Keratinocyte (primary cell): ENCODE data around the gene GPR65. TPM values are rescaled to one million over a fixed set of nuclear protein-coding genes. Genes with fewer than 3 reads are reported as not detected.
"Not testable (repeated sequence)": the region's sequence is repeated elsewhere in the genome, so short reads cannot be mapped to it uniquely, and the experiment has no call there.

Experiments
- DNase-seq: peaks from one replicate; pipeline ENCODE4 v3.0.0-alpha.2; 2011; ENCODE audit warnings: low read depth, missing footprints, low spot score
- FAIRE-seq: peaks from 2 replicates; lab custom pipeline; 2011; peaks lifted over from hg19 to GRCh38; lab: Jason Lieb, UNC
- H2AFZ ChIP-seq: 2 replicates; pipeline ENCODE4 v1.6.0; 2012; ENCODE audit warnings: low read length, control low read depth, inconsistent platforms; ENCODE audit not compliant: control insufficient read depth
- H3K27ac ChIP-seq: 2 replicates; pipeline ENCODE4 v1.5.1; 2011; ENCODE audit warnings: low read length; ENCODE audit not compliant: control insufficient read depth, insufficient read depth
- H3K27me3 ChIP-seq: 3 replicates; pipeline ENCODE4 v1.6.0; 2011; ENCODE audit warnings: low read length; ENCODE audit not compliant: control insufficient read depth, insufficient read depth; ENCODE audit errors: extremely low read depth
- H3K36me3 ChIP-seq, 2 experiments: 2 replicates in 1 of 2; 3 replicates in 1 of 2; pipeline ENCODE4 v1.5.1; 2011; ENCODE audit warnings: low read length in 2 of 2, mild to moderate bottlenecking in 1 of 2; ENCODE audit not compliant: control insufficient read depth in 2 of 2, insufficient read depth in 2 of 2; ENCODE audit errors: extremely low read depth in 1 of 2
- H3K4me1 ChIP-seq: 3 replicates; pipeline ENCODE4 v1.5.1; 2011; ENCODE audit warnings: low read length; ENCODE audit not compliant: control insufficient read depth, insufficient read depth; ENCODE audit errors: extremely low read depth
- H3K4me2 ChIP-seq: 3 replicates; pipeline ENCODE4 v1.6.0; 2011; ENCODE audit warnings: low read depth, low read length; ENCODE audit not compliant: control insufficient read depth, insufficient read depth; ENCODE audit errors: extremely low read depth
- H3K4me3 ChIP-seq, 3 experiments: fragments of 200-600 bp in 1 of 3; sonication (generic) in 1 of 3; 2 replicates in 2 of 3; 3 replicates in 1 of 3; pipeline ENCODE4 v1.5.1; 2011 to 2016; ENCODE audit warnings: low read length in 3 of 3, mild to moderate bottlenecking in 3 of 3, control low read depth in 2 of 3, inconsistent platforms in 1 of 3, low read depth in 1 of 3, mixed read lengths in 1 of 3, mixed run types in 1 of 3, moderate library complexity in 1 of 3; ENCODE audit not compliant: control insufficient read depth in 2 of 3, insufficient read depth in 2 of 3; ENCODE audit errors: extremely low read depth in 1 of 3
- H3K79me2 ChIP-seq: 2 replicates; pipeline ENCODE4 v1.6.0; 2012; ENCODE audit warnings: low read length; ENCODE audit not compliant: control insufficient read depth, insufficient read depth
- H3K9ac ChIP-seq: 3 replicates; pipeline ENCODE4 v1.6.0; 2011; ENCODE audit warnings: low read length; ENCODE audit not compliant: control insufficient read depth, insufficient read depth; ENCODE audit errors: extremely low read depth
- H3K9me1 ChIP-seq: 3 replicates; pipeline ENCODE4 v1.6.0; 2011; ENCODE audit warnings: low read length; ENCODE audit not compliant: control insufficient read depth, insufficient read depth; ENCODE audit errors: extremely low read depth
- H3K9me3 ChIP-seq: 2 replicates; pipeline ENCODE4 v1.5.1; 2012; ENCODE audit warnings: low read depth, low read length; ENCODE audit not compliant: control insufficient read depth
- H4K20me1 ChIP-seq: 3 replicates; pipeline ENCODE4 v1.6.0; 2011; ENCODE audit warnings: low read length; ENCODE audit not compliant: control insufficient read depth, insufficient read depth; ENCODE audit errors: extremely low read depth
- CTCF ChIP-seq, 3 experiments: IDR thresholded peaks in 1 of 3; conservative IDR thresholded peaks in 1 of 3; optimal IDR thresholded peaks in 1 of 3; 2 replicates in 2 of 3; 3 replicates in 1 of 3; pipeline versions ENCODE3 to v1.5.1; 2011; ENCODE audit warnings: low read length in 3 of 3, mild to moderate bottlenecking in 3 of 3, moderate library complexity in 2 of 3, control low read depth in 1 of 3, inconsistent platforms in 1 of 3; ENCODE audit not compliant: insufficient read depth in 2 of 3; ENCODE audit errors: extremely low read depth in 1 of 3
- EZH2 ChIP-seq: IDR thresholded peaks from one replicate; pipeline ENCODE4 v1.6.1; 2012; ENCODE audit warnings: inconsistent platforms, mild to moderate bottlenecking, low read length, moderate library complexity
- dilution Hi-C: fragments of 300-500 bp; cut with MboI; formaldehyde crosslinking; loops from one replicate; pipeline ENCODE4 v1.7.0; 2020; ENCODE audit warnings: low sequenced_read_pairs; ENCODE audit not compliant: extremely low pct_ligation_motif_present
- polyA plus RNA-seq, 5 experiments: library from polyadenylated mRNA; depleted of rRNA in 3 of 5; stranded (reverse) in 3 of 5; stranded (forward) in 1 of 5; unstranded in 1 of 5; fragments of >200 nt; gene quantifications; 1 replicate in 1 of 5; 2 replicates in 3 of 5; 3 replicates in 1 of 5; pipeline versions ENCODE4 v1.2.1 to v1.2.3, GENCODE V29; 2011 to 2012; ENCODE audit warnings: missing spikeins in 2 of 5, low read depth in 1 of 5, low replicate concordance in 1 of 5

Gene GPR65
- polyA plus RNA-seq, 1 donor (not counting 4 experiments of a cell fraction or from before 2014, with no cell fraction given) = not detected

- dilution Hi-C loops = no loop called here
Observed at GRCh38 chr14:88017535-88017934, 12.6 kb downstream of the GPR65 start.

GRCh38 chr14:88023658-88024187 lies 18.8 kb downstream of the GPR65 start:
- dilution Hi-C loops = no loop called here
- H3K36me3 ChIP-seq = no peaks in the 10 kb centered on the region
- no peak for FAIRE-seq
- H2AFZ ChIP-seq = no peak overlapping the region
- DNase-seq = no peak
- H3K79me2 ChIP-seq = no peaks in the 10 kb centered on the region
- H3K27ac ChIP-seq = no peak overlapping the region
- TF ChIP-seq EZH2 (no peak), CTCF (optimal IDR thresholded peaks at IDR 0.05 in 1 of 3, IDR thresholded peaks at IDR 0.05 in 1 of 3, conservative IDR thresholded peaks at IDR 0.05 in 1 of 3; ENCODE audit: extremely low read depth in 1 of 3, insufficient read depth in 2 of 3, low read length in 3 of 3) (no peak)
- H3K4me3 ChIP-seq = no peak overlapping the region
- no peaks in the 10 kb centered on the region for H3K9me3 ChIP-seq
- H3K9me1 ChIP-seq = no peaks in the 10 kb centered on the region
- no peak overlapping the region for H3K4me2 ChIP-seq
- no peaks in the 10 kb centered on the region for H4K20me1 ChIP-seq
- no peaks in the 10 kb centered on the region for H3K27me3 ChIP-seq
- no peaks in the 10 kb centered on the region for H3K4me1 ChIP-seq
- no peak overlapping the region for H3K9ac ChIP-seq

More at GRCh38 chr14:88017535-88017934, 12.6 kb downstream of the GPR65 start:
- Histone ChIP-seq H3K9ac (no peak overlapping the region), H3K4me3 (no peak overlapping the region), H3K36me3 (no peaks in the 10 kb centered on the region), H3K79me2 (no peaks in the 10 kb centered on the region), H3K4me2 (no peak overlapping the region), H2AFZ (no peak overlapping the region), H3K4me1 (no peaks in the 10 kb centered on the region), H3K27me3 (no peaks in the 10 kb centered on the region), H3K9me3 (no peaks in the 10 kb centered on the region), H4K20me1 (no peaks in the 10 kb centered on the region), H3K9me1 (no peaks in the 10 kb centered on the region), H3K27ac (no peak overlapping the region)
- FAIRE-seq = no peak
- TF ChIP-seq CTCF (optimal IDR thresholded peaks at IDR 0.05 in 1 of 3, IDR thresholded peaks at IDR 0.05 in 1 of 3, conservative IDR thresholded peaks at IDR 0.05 in 1 of 3; ENCODE audit: extremely low read depth in 1 of 3, insufficient read depth in 2 of 3, low read length in 3 of 3) (no peak), EZH2 (no peak)
- DNase-seq = no peak

- H3K4me3 ChIP-seq, H3K4me1 ChIP-seq, dilution Hi-C loops, DNase-seq, H3K36me3 ChIP-seq, H3K4me2 ChIP-seq, H3K27me3 ChIP-seq, H2AFZ ChIP-seq, FAIRE-seq, H4K20me1 ChIP-seq, H3K9me1 ChIP-seq, H3K79me2 ChIP-seq, H3K9ac ChIP-seq, H3K27ac ChIP-seq, H3K9me3 ChIP-seq: not testable (repeated sequence)
Observed at GRCh38 chr14:88024252-88025086, 19.5 kb downstream of the GPR65 start.
